NCI-H128 (cell line): ENCODE measurements around the gene IRX5.

Experiments used
- DNase-seq: peaks from one replicate; lab custom pipeline; 2025; ENCODE audit not compliant: unreplicated experiment; lab: John Stamatoyannopoulos, UW

Gene IRX5

GRCh38 chr16:54946909-54947308 is 16.2 kb downstream of the IRX5 start:
- no peak for DNase-seq

- no peak for DNase-seq
Observed at GRCh38 chr16:54947616-54948015, 17.0 kb downstream of the IRX5 start.

DNA sequence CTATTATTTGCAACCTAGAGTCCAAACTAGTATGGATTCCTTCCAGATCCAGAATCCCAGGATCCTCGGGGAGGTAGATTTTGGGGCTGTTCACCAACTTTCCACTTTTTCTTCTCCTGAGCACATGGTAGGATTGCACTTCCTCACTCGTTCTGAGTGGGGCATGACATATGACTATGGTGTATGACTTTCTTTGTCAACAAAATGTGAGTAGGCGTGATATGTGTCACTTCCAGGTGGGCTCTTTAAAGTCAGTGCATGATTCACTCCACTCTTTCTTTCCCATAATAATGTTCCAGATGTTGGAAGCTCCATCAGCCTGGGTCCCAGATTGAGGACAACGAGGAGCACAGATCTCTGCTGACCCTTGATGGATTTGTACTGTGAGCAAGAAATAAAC is 21.5 kb downstream of the IRX5 start:
- DNase-seq = no peak

DNA sequence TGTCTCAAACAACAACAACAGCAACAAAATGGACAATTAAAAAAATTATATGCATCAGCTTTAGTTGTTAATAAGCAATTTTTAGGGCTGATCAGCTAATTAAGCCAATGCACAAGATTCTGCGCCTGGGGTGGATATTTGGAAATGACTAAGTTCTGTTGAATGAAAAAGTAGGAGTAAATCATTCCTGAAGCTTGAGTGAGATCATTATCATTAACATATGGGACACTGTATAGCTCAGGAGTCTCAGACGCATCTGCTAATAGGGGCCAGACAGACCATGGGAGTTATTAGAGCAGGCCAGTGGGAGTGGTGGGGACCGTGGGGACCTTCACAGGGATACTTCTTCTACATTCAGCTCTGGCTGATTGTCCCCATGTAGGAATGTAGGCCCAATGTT is 22.8 kb downstream of the IRX5 start:
- DNase-seq = no peak

DNA sequence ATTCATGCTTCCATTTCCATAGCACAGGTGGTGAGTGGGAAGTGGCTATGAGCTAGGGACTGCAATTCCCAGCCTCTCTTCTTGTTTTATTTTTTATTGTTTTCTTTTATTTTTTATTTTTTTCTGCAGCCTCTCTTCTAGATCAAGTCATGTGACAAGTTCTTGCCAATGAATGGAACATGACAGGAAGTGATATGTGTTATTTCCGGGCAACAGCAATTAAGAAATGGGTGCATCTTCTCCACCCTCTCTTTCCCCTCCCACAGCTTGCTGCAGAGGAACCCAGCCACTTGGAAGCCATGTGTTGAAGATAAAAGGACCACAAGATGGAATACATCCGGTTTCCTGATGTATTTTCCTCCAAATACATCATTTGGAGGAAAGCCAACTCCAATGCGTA is 23.6 kb downstream of the IRX5 start:
- DNase-seq = no peak

DNA sequence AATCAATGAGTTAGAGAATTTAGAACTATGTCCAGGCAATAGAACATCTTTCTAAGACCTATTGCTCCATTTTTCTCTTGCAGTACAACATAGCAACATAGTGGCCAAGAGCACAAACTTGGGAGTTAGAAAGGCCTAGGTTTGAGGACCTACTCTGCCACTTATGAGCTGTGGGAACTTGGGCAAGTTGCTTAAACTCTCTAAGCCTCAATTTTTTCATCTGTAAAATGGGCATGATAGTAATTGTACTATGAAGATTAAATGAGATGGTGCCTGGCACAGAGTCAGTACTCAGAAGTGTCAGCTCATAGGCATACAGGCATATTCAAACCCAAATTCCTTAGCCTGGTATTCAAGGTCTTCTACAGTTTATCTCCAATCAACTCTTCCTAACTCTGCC is 25.1 kb downstream of the IRX5 start:
- DNase-seq = no peak

- no peak for DNase-seq
Observed at GRCh38 chr16:54957403-54958166, 26.9 kb downstream of the IRX5 start.

DNA sequence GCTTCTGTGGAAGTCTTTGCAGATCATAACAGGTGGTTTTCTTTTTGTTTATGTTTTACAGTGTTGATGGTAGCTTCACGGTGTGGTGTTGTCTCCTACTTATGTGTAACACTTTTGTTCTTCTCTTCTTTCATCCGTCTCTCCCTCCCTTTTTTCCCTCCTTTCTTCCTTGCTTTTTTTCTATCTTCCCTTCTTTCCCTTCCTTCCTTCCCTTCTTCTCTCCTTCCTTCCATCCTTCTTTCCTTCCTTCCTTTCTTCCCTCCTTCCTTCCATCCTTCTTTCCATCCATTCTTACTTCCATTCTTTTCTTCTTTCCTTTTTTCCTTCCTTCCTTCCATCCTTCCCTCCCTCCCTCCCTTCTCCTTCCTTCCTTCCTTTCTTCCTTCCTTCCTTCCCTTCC is 31.4 kb downstream of the IRX5 start:
- DNase-seq = no peak

- no peak for DNase-seq
Observed at GRCh38 chr16:54964239-54964638, 33.6 kb downstream of the IRX5 start.

GRCh38 chr16:54965464-54965863 is 34.8 kb downstream of the IRX5 start:
- DNase-seq = no peak

DNA sequence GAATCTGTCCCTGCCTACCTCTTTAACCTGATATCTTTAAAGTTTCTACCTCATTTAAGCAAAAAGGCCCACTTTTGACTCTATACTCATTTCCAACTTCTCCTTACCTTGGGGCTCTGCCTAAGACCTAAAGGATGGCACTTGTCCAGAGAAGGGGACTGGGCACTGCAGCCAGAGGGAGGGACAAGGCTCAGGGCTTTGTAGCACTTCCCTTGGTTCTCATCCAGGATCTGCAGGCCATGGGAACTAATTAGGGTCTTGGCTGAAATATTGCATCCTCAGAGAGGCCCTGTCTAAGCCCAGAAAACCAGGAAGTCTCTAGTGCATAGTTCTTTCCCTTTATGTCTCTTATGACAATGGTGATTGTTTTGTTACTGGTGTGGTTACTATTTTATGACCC is 37.3 kb downstream of the IRX5 start:
- no peak for DNase-seq

DNA sequence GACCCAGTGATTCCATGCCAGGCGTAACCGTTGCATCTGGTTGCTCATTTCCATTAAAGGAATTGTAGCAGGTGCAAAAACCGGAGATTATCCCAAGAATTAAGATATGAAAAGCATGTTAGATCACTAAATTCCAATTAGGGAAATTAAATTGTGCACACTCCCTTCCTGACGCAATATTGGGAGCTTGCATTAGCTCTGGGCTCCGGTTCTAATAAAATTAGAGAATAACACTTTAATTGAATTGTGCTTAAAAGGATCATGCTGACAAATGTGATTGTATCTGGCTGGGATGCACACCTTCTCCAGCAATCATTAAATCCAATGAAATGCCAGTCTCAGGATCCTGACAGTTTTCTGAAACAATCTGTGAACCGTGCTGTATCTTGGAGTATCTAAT is 38.1 kb downstream of the IRX5 start:
- DNase-seq = no peak

DNA sequence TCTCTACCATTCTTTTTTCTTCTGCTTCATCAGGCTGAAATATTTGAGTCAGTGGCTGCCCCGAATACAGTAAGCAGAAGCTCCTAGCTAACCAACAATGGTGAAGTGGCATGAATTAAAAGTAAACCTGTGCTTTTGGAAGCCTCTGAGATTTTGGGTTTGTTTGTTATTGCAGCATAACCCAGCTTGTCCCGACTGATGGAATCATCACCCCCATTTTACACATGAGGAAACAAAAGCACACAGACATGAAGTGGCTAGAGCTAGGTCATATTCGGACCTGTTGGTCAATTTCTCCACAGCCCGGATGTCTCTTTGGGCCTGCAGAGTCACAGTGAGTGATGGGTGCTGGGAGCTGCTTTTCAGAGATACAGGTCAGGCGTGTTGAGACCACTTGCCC is 39.4 kb downstream of the IRX5 start:
- no peak for DNase-seq

DNA sequence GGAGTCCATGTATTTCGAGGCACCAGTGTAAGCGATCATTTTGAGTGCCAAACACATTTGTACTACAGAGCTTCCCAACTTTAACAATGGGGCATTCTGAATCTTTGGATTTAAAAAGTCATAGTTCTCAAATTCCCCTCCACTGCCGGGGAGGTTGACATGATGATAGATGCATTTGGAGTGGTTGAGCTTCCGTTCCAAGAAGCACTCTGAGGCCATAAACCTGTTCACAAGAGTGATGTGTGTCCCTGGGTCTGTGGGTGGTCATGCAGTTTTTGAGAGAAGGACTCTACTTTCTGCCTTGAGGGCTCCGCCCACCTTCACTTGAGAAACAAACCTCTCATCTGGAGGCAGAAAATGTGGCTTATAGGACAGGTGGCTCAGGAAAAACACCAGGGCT is 43.7 kb downstream of the IRX5 start:
- peak; percentile 7 for DNase-seq

DNA sequence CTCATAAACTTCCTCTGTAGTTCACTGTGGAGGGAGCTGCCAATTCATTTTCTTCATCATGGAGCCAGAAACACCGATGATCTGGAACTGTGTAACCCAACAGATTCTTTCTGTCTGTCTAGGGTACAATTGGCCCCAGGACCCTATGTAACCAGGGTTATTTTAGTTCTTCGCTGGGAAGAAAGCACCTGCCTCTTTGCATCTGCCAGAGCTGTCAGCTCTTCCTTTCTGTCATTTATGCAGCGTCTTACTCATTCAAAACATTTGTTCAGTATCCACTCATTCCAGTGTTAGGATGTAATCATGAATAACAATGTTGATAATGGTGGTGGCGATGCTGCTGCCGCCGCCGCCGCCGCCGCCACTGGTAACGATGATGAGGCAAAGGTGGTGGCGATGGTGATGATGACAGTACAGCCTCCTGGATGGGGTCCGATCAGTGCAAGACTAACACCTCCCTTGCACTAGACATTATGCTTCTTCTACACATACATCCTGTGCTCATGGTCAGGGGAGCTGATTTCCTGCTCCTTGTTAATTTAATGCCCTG is 46.1 kb downstream of the IRX5 start:
- DNase-seq = no peak

DNA sequence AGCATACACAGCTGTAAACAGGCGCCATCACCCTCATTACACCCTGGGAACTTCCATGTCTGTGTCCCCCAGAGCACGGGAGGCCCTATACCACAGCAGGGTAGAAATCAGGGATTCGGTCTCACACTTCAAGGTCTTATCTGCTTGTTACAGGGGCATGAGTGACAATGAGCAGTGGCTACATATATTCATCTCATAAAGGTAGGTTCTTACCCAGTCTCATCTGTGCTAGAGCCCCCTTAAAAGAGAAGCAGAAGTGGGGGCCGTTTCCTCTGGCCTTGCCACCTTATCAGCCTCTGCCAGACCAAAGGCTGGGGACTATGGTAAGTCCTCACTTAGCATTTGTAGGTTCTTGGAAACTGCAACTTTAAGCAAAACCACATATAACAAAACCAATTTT is 46.5 kb downstream of the IRX5 start:
- DNase-seq = no peak

DNA sequence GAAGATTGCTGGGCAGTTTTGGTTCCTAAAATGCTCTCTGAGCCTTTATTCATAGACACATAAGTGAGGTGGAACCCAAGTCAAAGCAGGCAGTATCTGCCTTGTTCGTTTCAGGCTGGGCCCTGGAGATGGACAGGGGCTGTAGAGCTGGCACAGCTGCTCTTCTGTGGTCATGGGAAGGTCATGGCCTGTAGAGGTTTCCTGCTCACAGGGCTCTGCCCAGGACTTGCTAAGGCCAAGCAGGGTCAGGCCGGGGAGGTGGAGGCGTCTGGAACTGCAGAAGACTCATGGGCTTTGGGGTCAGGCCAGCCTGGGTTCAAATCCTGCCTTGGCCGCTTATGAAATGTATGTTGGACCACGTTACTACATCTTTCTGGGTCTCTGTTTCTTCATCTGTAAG is 50.2 kb downstream of the IRX5 start:
- DNase-seq = no peak
